ENCODE results near the gene TULP4. TPM values are rescaled to one million over a fixed set of nuclear protein-coding genes. Genes with fewer than 3 reads are reported as not detected.
"Not testable (repeated sequence)": the region's sequence is repeated elsewhere in the genome, so short reads cannot be mapped to it uniquely, and the experiment has no call there.

The TULP4 gene
- total RNA-seq, 2 donors from 2014 or later = 19.5 to 20.8 TPM

DNA sequence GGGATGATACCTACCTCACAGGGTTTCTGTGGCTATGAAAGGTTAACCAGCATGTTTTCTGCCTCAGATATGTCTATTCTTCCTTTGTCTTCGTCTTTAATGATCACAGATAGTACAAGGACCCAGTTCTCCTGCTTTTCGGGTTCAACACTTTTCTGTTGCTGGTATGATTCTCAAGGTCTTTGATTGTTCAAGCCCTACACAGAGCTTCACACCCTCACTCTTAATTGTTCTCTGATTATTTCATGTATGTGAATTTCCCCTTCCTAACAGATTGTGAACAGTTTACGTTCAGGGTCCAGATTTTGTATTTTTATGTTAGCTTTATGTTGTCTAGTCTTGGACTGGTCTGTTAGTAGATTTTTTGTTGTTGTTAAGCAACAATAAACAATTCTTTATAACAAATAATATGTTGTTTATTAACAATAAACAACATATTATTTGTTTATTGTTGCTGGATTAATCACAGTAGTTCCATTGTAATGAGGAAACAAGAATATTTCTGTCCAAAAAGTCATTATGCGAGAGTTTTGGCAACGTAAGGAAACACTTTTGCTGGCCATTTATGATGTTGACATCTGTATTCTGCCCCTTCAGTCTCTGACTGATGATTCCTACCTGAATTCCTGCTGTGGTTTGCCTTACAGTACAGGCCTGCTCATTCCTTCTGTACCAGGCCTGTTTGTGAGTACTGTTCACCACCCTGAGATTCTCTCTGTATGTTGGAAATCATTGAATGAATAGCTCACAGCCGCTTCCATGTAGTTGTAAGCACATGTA, 27.2 kb upstream of the TULP4 start:
- DNase-seq (no peak), ATAC-seq (replicated peaks in 1 of 2) (peak in 1 of 2 donors; percentile 13)
- Mint-ChIP-seq H3K4me1 (ENCODE audit: low read depth) (peaks cover 37% of the 10 kb centered on the region), H3K9me3 (no peaks in the 10 kb centered on the region), H3K27ac (no peak overlapping the region), H3K36me3 (ENCODE audit: insufficient read depth in 2 of 2) (no peaks in the 10 kb centered on the region), H3K4me3 (peak overlapping the region in 1 of 2 donors; percentile 54), H3K27me3 (ENCODE audit: low read depth) (no peaks in the 10 kb centered on the region)

GRCh38 chr6:158285656-158286021, 26.6 kb upstream of the TULP4 start:
- no peak overlapping the region for H3K4me3 Mint-ChIP-seq
- DNase-seq (no peak), ATAC-seq (replicated peaks in 1 of 2) (no peak)
- no peaks in the 10 kb centered on the region for H3K27me3 Mint-ChIP-seq (ENCODE audit: low read depth)
- H3K27ac Mint-ChIP-seq = no peak overlapping the region
- no peaks in the 10 kb centered on the region for H3K36me3 Mint-ChIP-seq (ENCODE audit: insufficient read depth in 2 of 2)
- H3K4me1 Mint-ChIP-seq (ENCODE audit: low read depth) = peaks cover 42% of the 10 kb centered on the region
- no peaks in the 10 kb centered on the region for H3K9me3 Mint-ChIP-seq

GRCh38 chr6:158286413-158286812, 25.9 kb upstream of the TULP4 start:
- Mint-ChIP-seq H3K27me3 (ENCODE audit: low read depth) (no peaks in the 10 kb centered on the region), H3K36me3 (ENCODE audit: insufficient read depth in 2 of 2) (no peaks in the 10 kb centered on the region), H3K4me3 (no peak overlapping the region), H3K9me3 (no peaks in the 10 kb centered on the region), H3K27ac (no peak overlapping the region), H3K4me1 (ENCODE audit: low read depth) (peaks cover 50% of the 10 kb centered on the region)
- ATAC-seq (replicated peaks in 1 of 2) = no peak
- no peak for DNase-seq

DNA sequence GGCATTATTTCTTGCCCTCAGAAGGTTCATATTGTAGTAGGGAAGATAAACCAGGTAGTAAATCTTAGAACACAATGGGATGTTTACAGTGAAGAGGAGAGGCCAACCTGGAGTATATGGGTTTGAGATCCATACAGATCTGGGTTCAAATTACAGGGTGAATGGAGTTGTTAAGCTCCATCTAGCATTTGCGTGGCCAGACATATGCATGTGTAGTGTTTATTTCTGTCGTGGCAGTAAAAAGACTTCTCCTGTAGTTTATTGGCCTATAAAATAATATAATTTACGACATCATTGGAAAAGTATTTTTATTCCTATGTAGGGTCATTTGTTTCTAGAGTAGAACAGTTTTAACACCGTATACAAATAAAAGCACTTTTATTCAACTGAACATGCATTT, 25.2 kb upstream of the TULP4 start:
- Mint-ChIP-seq H3K36me3 (ENCODE audit: insufficient read depth in 2 of 2) (peaks cover 0 to 1% of the 10 kb centered on the region in 2 donors), H3K9me3 (no peaks in the 10 kb centered on the region), H3K4me1 (ENCODE audit: low read depth) (peaks cover 54% of the 10 kb centered on the region), H3K27ac (no peak overlapping the region), H3K4me3 (no peak overlapping the region), H3K27me3 (ENCODE audit: low read depth) (no peaks in the 10 kb centered on the region)
- ATAC-seq (replicated peaks in 1 of 2) (no peak), DNase-seq (no peak)

GRCh38 chr6:158290040-158290439, 22.2 kb upstream of the TULP4 start:
- no peaks in the 10 kb centered on the region for H3K27me3 Mint-ChIP-seq (ENCODE audit: low read depth)
- H3K36me3 Mint-ChIP-seq (ENCODE audit: insufficient read depth in 2 of 2) = peaks cover 2 to 4% of the 10 kb centered on the region in 2 donors
- DNase-seq (no peak), ATAC-seq (replicated peaks in 1 of 2) (peak; percentile 41 to 57)
- peak overlapping the region; percentile 96 for H3K27ac Mint-ChIP-seq
- H3K9me3 Mint-ChIP-seq = no peaks in the 10 kb centered on the region
- peaks cover 35% of the 10 kb centered on the region for H3K4me1 Mint-ChIP-seq (ENCODE audit: low read depth)
- H3K4me3 Mint-ChIP-seq = peak overlapping the region; percentile 74 to 92

DNA sequence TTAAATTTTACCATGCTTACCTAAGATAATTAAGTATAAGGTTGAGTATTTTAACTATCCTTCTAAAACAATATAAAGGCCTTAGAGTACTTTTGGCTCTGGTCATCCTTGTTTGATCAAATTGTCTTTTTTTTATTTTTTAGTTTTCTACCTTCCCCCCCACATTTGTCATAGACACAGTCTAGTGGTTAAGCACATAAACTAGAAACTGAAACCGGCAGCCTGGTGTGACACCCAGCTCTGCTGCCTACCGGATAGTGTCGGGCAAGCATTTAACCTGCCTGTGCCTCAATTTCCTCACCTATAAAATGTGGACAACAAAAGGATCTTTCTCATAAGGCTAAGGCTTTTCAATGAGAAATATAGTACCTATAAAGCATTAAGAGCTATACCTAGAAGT, 21.6 kb upstream of the TULP4 start:
- Mint-ChIP-seq H3K9me3 (no peaks in the 10 kb centered on the region), H3K27me3 (ENCODE audit: low read depth) (no peaks in the 10 kb centered on the region)
- DNase-seq = peak; percentile 67 to 76

DNA sequence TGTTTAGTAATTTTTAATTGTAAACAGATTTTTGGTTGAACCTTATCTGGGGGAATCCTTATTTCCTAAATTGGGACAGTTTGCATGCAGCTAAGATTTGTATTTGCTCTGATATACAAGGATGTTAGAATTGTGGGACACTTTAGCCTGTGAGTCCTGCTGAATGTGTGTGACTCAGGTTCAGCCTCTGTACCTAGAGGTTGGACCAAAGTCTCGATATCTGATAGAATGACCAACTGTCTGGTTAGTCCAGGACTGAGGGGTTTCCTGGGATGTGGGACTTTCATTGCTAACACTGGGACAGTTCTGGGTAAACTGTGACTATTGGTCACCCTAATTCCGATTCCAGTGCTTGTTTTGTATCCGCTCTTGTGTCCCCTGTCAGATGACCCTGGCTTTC, 20.2 kb upstream of the TULP4 start:
- ATAC-seq (replicated peaks in 1 of 2) (no peak), DNase-seq (no peak)
- Mint-ChIP-seq H3K4me1 (ENCODE audit: low read depth) (peaks cover 26% of the 10 kb centered on the region), H3K36me3 (ENCODE audit: insufficient read depth in 2 of 2) (peaks cover 12% of the 10 kb centered on the region in 2 donors), H3K9me3 (peaks cover 8% of the 10 kb centered on the region in 2 donors), H3K4me3 (peak overlapping the region in 1 of 2 donors; percentile 27), H3K27me3 (ENCODE audit: low read depth) (no peaks in the 10 kb centered on the region), H3K27ac (peak overlapping the region; percentile 96)

More for the DNA sequence above, 21.6 kb upstream of the TULP4 start:
- Mint-ChIP-seq H3K36me3 (ENCODE audit: insufficient read depth in 2 of 2) (peaks cover 2 to 4% of the 10 kb centered on the region in 2 donors), H3K4me1 (ENCODE audit: low read depth) (peaks cover 34% of the 10 kb centered on the region), H3K4me3 (peak overlapping the region; percentile 74 to 92), H3K27ac (peak overlapping the region; percentile 96)
- ATAC-seq (replicated peaks in 1 of 2) = peak; percentile 100

DNA sequence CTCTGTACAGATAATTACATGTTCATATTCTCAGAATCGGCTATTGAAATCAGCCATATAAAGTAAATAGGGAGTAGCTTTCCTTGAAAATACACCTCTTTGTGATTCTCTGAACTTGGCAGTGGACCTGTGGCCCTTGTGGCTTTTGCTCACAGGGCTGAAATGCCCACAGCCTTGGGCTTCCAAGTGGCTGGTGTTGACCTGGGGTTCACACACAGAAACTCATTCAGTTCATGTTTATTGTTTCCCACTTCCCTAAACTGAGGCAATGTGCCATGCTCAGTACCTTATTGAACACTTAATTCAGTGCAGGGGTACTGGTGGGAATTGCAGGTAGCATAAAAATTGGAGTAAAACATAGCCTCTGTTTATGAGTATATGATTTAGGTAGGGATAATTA, 19.1 kb upstream of the TULP4 start:
- H3K9me3 Mint-ChIP-seq = peaks cover 8% of the 10 kb centered on the region in 2 donors
- H3K4me1 Mint-ChIP-seq (ENCODE audit: low read depth) = peaks cover 26% of the 10 kb centered on the region
- DNase-seq = no peak
- no peak overlapping the region for H3K4me3 Mint-ChIP-seq
- peaks cover 15 to 16% of the 10 kb centered on the region in 2 donors for H3K36me3 Mint-ChIP-seq (ENCODE audit: insufficient read depth in 2 of 2)
- no peak for ATAC-seq (replicated peaks in 1 of 2)
- H3K27me3 Mint-ChIP-seq (ENCODE audit: low read depth) = no peaks in the 10 kb centered on the region
- H3K27ac Mint-ChIP-seq = no peak overlapping the region

DNA sequence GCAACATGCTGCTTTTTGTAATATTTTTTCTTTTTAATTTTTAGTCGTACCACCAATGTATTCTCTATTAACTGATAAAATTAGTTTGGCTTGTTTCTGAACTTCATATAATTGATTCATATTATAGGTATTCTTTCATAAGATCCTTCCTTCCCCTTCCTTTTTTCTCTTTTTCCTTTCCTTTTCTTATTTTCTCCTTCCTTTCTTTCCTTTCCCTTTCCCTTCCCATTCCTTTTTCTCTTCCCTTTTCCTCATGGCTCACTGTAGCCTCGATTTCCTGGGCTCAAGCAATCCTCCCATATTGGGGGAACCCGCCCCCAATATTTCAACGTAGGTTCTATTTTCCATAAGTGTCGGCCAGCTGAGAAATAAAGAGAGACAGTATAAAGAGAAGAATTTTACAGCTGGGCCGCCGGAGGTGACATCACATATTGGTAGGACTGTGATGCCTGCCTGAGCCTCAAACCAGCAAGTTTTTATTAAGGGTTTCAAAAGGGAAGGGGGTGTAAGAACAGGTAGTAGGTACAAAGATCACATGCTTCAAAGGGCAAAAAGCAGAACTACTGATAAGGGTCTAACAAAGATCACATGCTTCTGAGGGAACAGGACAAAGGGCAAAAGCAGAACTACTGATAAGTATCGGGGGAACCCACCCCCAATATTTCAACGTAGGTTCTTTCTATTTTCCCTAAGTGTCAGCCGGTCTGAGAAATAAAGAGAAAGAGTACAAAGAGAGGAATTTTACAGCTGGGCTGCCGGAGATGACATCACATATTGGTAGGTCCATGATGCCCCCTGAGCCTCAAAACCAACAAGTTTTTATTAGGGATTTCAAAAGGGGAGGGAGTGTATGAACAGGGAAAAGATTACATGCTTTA, 16.1 kb upstream of the TULP4 start:
- not testable (repeated sequence) for H3K4me3 Mint-ChIP-seq; H3K27me3 Mint-ChIP-seq (ENCODE audit: low read depth); H3K9me3 Mint-ChIP-seq; DNase-seq; ATAC-seq (replicated peaks in 1 of 2); H3K4me1 Mint-ChIP-seq (ENCODE audit: low read depth); H3K27ac Mint-ChIP-seq
- peaks cover 18 to 25% of the 10 kb centered on the region in 2 donors for H3K36me3 Mint-ChIP-seq (ENCODE audit: insufficient read depth in 2 of 2)

DNA sequence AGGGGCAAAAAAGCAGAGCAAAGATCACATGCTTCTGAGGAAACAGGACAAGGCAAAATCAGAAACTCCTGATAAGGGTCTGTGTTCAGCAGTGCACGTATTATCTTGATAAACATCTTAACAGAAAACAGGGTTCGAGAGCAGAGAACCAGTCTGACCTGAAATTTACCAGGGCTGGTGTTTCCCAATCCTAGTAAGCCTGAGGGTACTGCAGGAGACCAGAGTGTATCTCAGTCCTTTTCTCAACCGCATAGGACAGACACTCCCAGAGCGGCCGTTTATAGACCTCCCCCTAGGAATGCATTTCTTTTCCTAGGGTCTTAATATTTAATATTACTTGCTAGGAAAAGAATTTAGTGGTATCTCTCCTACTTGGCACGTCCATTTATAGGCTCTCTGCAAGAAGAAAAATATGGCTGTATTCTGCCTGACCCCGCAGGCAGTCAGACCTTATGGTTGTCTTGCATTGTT, 15.4 kb upstream of the TULP4 start:
- H3K4me3 Mint-ChIP-seq; H3K27ac Mint-ChIP-seq; ATAC-seq (replicated peaks in 1 of 2); H3K9me3 Mint-ChIP-seq; DNase-seq; H3K4me1 Mint-ChIP-seq (ENCODE audit: low read depth); H3K27me3 Mint-ChIP-seq (ENCODE audit: low read depth): not testable (repeated sequence)
- H3K36me3 Mint-ChIP-seq (ENCODE audit: insufficient read depth in 2 of 2) = peaks cover 16 to 25% of the 10 kb centered on the region in 2 donors

DNA sequence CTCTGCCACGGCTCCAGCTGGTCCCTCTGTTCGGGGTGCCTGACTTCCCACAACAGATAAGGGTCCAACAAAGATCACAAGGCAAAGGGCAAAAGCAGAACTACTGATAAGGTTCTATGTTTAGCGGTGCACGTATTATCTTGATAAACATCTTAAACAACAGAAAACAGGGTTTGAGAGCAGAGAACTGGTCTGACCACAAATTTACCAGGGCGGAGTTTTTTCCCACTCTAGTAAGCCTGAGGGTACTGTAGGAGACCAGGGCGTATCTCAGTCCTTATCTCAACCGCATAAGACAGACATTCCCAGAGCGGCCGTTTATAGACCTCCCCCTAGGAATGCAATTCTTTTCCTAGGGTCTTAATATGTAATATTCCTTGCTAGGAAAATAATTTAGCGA, 14.6 kb upstream of the TULP4 start:
- H3K9me3 Mint-ChIP-seq; DNase-seq; ATAC-seq (replicated peaks in 1 of 2); H3K4me1 Mint-ChIP-seq (ENCODE audit: low read depth); H3K27me3 Mint-ChIP-seq (ENCODE audit: low read depth); H3K4me3 Mint-ChIP-seq; H3K27ac Mint-ChIP-seq: not testable (repeated sequence)
- H3K36me3 Mint-ChIP-seq (ENCODE audit: insufficient read depth in 2 of 2) = peaks cover 16 to 25% of the 10 kb centered on the region in 2 donors

GRCh38 chr6:158300306-158301143, 11.7 kb upstream of the TULP4 start:
- not testable (repeated sequence) for H3K27ac Mint-ChIP-seq; H3K4me1 Mint-ChIP-seq (ENCODE audit: low read depth); H3K27me3 Mint-ChIP-seq (ENCODE audit: low read depth); ATAC-seq (replicated peaks in 1 of 2); H3K4me3 Mint-ChIP-seq; DNase-seq
- peaks cover 14 to 23% of the 10 kb centered on the region in 2 donors for H3K36me3 Mint-ChIP-seq (ENCODE audit: insufficient read depth in 2 of 2)
- H3K9me3 Mint-ChIP-seq = peaks cover 8 to 10% of the 10 kb centered on the region in 2 donors
